Adipocyte (in vitro differentiated cells): Measurements from ENCODE around the gene TDRD7.
"Not testable (repeated sequence)": the region's sequence is repeated elsewhere in the genome, so short reads cannot be mapped to it uniquely, and the experiment has no call there.

Source experiments
- DNase-seq: peaks from one replicate; pipeline ENCODE4 v3.0.0-alpha.2; 2015; ENCODE audit warnings: low read depth
- H3K27me3 ChIP-seq: replicated peaks from 2 replicates; pipeline ENCODE4 v1.7.0; 2013; ENCODE audit warnings: mild to moderate bottlenecking, low read length, moderate library complexity; ENCODE audit not compliant: control insufficient read depth, insufficient read depth
- H3K36me3 ChIP-seq: 2 replicates; pipeline ENCODE4 v1.7.0; 2013; ENCODE audit warnings: low read length, mild to moderate bottlenecking, moderate library complexity; ENCODE audit not compliant: control insufficient read depth, insufficient read depth, severe bottlenecking
- H3K4me1 ChIP-seq: 2 replicates; pipeline ENCODE4 v1.7.0; 2013; ENCODE audit warnings: mild to moderate bottlenecking, low read length, moderate library complexity; ENCODE audit not compliant: control insufficient read depth, insufficient read depth
- H3K4me3 ChIP-seq: 2 replicates; pipeline ENCODE4 v1.7.0; 2013; ENCODE audit warnings: mild to moderate bottlenecking, low read length, moderate library complexity
- H3K9ac ChIP-seq: 2 replicates; pipeline ENCODE4 v1.7.0; 2013; ENCODE audit warnings: mild to moderate bottlenecking, low read length, moderate library complexity
- H3K9me3 ChIP-seq: 2 replicates; pipeline ENCODE4 v1.7.0; 2013; ENCODE audit warnings: mild to moderate bottlenecking, low read length, moderate library complexity; ENCODE audit not compliant: control insufficient read depth

The TDRD7 gene

GRCh38 chr9:97484134-97484533 is 72.2 kb downstream of the TDRD7 start:
- no peak overlapping the region for H3K4me3 ChIP-seq
- no peaks in the 10 kb centered on the region for H3K27me3 ChIP-seq
- no peak overlapping the region for H3K9ac ChIP-seq
- H3K4me1 ChIP-seq, result no peaks in the 10 kb centered on the region
- peaks cover 5% of the 10 kb centered on the region for H3K36me3 ChIP-seq
- H3K9me3 ChIP-seq, result peaks cover 8% of the 10 kb centered on the region
- DNase-seq, result no peak

GRCh38 chr9:97487107-97487506 is 75.2 kb downstream of the TDRD7 start:
- Histone ChIP-seq H3K9me3 (peaks cover 10% of the 10 kb centered on the region), H3K27me3 (no peaks in the 10 kb centered on the region), H3K36me3 (peaks cover 5% of the 10 kb centered on the region), H3K9ac (no peak overlapping the region), H3K4me1 (peaks cover 9% of the 10 kb centered on the region), H3K4me3 (no peak overlapping the region)
- DNase-seq, result no peak

- Histone ChIP-seq H3K4me3 (no peak overlapping the region), H3K9ac (no peak overlapping the region), H3K27me3 (no peaks in the 10 kb centered on the region), H3K4me1 (peaks cover 9% of the 10 kb centered on the region), H3K36me3 (peaks cover 5% of the 10 kb centered on the region), H3K9me3 (peaks cover 10% of the 10 kb centered on the region)
- DNase-seq, result no peak
These were observed 76.0 kb downstream of the TDRD7 start for GRCh38 chr9:97487861-97488260.

GRCh38 chr9:97491216-97491999 is 79.5 kb downstream of the TDRD7 start:
- no peak overlapping the region for H3K4me3 ChIP-seq
- H3K36me3 ChIP-seq, result peaks cover 5% of the 10 kb centered on the region

GRCh38 chr9:97497558-97498375 is 85.9 kb downstream of the TDRD7 start:
- DNase-seq, H3K4me1 ChIP-seq, H3K9me3 ChIP-seq, H3K36me3 ChIP-seq, H3K4me3 ChIP-seq, H3K9ac ChIP-seq: not testable (repeated sequence)
- peaks cover 16% of the 10 kb centered on the region for H3K27me3 ChIP-seq

More at GRCh38 chr9:97491216-97491999, 79.5 kb downstream of the TDRD7 start:
- Histone ChIP-seq H3K9me3 (peaks cover 10% of the 10 kb centered on the region), H3K4me1 (peaks cover 9% of the 10 kb centered on the region), H3K27me3 (no peaks in the 10 kb centered on the region), H3K9ac (no peak overlapping the region)
- no peak for DNase-seq

- not testable (repeated sequence) for DNase-seq, H3K4me1 ChIP-seq, H3K9ac ChIP-seq, H3K36me3 ChIP-seq, H3K9me3 ChIP-seq, H3K4me3 ChIP-seq
- peaks cover 24% of the 10 kb centered on the region for H3K27me3 ChIP-seq
These were observed 87.0 kb downstream of the TDRD7 start for GRCh38 chr9:97498846-97499245.

- no peak overlapping the region for H3K4me3 ChIP-seq
- no peak overlapping the region for H3K9ac ChIP-seq
- H3K4me1 ChIP-seq, result peaks cover 16% of the 10 kb centered on the region
- no peaks in the 10 kb centered on the region for H3K9me3 ChIP-seq
- H3K36me3 ChIP-seq, result no peaks in the 10 kb centered on the region
- peaks cover 27% of the 10 kb centered on the region for H3K27me3 ChIP-seq
- no peak for DNase-seq
These were observed 88.4 kb downstream of the TDRD7 start for GRCh38 chr9:97500263-97500662.

GRCh38 chr9:97500765-97501176 is 88.9 kb downstream of the TDRD7 start:
- H3K36me3 ChIP-seq, result no peaks in the 10 kb centered on the region
- H3K4me1 ChIP-seq, result peaks cover 16% of the 10 kb centered on the region
- H3K4me3 ChIP-seq, result peak overlapping the region; percentile 72
- H3K9ac ChIP-seq, result peak overlapping the region; percentile 52
- DNase-seq, result no peak
- H3K27me3 ChIP-seq, result peaks cover 32% of the 10 kb centered on the region
- H3K9me3 ChIP-seq, result no peaks in the 10 kb centered on the region

GRCh38 chr9:97501177-97501971 is 89.5 kb downstream of the TDRD7 start, which contains the start of gene TMOD1:
TMOD1 (plus strand) TSS chr9:97501666; CDS start chr9:97524189, 22,523 bp downstream.
- peak within 1 kb of the TSS; percentile 78 for H3K4me3 ChIP-seq
- peaks cover 36% of the 10 kb centered on the region for H3K27me3 ChIP-seq
- peak; percentile 76 for DNase-seq
- no peaks in the 10 kb centered on the region for H3K36me3 ChIP-seq
- no peaks in the 10 kb centered on the region for H3K9me3 ChIP-seq
- peak within 1 kb of the TSS; percentile 52 for H3K9ac ChIP-seq
- H3K4me1 ChIP-seq, result peaks cover 16% of the 10 kb centered on the region

- peak overlapping the region; percentile 78 for H3K4me3 ChIP-seq
- H3K9ac ChIP-seq, result peak overlapping the region; percentile 45
- peaks cover 39% of the 10 kb centered on the region for H3K27me3 ChIP-seq
- peaks cover 16% of the 10 kb centered on the region for H3K4me1 ChIP-seq
- DNase-seq, result no peak
- no peaks in the 10 kb centered on the region for H3K36me3 ChIP-seq
- H3K9me3 ChIP-seq, result no peaks in the 10 kb centered on the region
These were observed 90.0 kb downstream of the TDRD7 start for GRCh38 chr9:97501972-97502221.
